LNCAP (cell line): ENCODE data around the gene DNAH17.

Source experiments
- TF ChIP-seq, protein P1 (sequence below): fragments of 450-650 bp; IDR thresholded peaks from 2 replicates; pipeline ENCODE4 v1.5.1; 2017; ENCODE audit warnings: mild to moderate bottlenecking

Gene DNAH17

DNA sequence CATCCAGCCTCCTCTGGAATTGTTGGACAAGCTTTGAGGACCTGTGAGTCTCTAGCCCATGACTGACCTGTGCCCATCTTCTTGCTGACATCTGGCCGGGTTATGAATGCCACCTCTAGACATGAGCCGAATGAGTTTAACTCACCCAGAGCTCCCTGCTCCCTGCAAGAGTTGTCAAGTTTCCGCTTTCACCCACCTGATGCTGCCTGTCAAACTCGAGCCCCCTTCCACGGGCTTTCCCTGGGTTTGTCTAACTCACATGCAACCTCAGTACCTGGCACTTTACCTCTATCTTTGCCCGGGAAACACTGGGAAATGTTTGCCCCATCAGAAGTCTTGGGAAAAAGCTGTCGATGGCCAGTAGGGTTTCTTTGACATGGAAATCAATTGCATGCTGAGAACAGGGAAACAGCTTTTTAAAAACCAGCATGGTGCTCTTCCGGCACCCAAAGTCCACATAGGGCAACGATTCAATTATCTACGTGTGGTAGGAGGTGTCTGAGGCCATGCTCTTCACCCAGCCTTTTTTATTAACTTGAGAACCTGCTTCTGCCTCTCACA is 33.8 kb upstream of the DNAH17 start:
- TF ChIP-seq, protein P1, sequence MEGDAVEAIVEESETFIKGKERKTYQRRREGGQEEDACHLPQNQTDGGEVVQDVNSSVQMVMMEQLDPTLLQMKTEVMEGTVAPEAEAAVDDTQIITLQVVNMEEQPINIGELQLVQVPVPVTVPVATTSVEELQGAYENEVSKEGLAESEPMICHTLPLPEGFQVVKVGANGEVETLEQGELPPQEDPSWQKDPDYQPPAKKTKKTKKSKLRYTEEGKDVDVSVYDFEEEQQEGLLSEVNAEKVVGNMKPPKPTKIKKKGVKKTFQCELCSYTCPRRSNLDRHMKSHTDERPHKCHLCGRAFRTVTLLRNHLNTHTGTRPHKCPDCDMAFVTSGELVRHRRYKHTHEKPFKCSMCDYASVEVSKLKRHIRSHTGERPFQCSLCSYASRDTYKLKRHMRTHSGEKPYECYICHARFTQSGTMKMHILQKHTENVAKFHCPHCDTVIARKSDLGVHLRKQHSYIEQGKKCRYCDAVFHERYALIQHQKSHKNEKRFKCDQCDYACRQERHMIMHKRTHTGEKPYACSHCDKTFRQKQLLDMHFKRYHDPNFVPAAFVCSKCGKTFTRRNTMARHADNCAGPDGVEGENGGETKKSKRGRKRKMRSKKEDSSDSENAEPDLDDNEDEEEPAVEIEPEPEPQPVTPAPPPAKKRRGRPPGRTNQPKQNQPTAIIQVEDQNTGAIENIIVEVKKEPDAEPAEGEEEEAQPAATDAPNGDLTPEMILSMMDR = no peak

DNA sequence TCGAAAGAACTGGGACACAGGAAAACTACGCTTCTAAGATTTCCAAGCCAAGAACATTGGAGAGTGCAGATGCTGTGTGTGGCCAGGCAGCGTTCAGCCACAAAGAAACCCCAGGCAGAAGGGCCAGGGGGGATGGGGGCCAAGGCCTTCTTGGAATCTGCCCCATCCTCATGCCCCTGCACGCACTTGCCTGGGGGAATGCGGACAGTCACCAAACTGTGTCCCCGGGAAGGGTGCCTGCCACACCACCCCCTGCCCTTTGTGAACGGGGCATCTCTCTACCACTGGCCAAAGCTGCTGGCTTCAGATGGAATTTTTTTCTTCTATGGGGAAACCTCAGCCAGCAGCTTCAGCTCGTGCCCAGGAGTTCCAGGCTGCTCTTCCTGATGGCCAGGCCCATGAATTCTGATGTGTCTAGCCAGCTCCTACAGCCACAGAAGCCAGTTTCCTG is 32.0 kb upstream of the DNAH17 start:
- TF ChIP-seq, protein P1 = no peak

DNA sequence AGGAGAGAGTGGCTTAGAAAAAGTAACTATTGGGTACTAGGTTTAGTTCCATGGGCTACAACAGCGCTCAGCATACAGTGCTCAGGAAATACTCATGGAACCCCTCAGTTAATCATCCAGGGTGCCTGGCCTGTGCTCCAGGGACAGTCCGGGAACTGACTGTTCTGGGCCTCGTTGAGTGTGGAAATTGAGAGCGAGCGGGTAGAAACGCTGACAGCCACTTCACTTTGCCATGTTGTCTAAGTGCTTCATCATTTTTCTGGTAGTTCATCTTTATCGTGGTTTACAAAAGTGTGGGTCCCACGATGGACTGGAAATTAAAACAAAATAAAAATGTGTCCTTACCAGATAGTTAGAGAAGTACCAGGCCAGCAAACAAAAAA is 31.6 kb upstream of the DNAH17 start:
- TF ChIP-seq, protein P1 = no peak

DNA sequence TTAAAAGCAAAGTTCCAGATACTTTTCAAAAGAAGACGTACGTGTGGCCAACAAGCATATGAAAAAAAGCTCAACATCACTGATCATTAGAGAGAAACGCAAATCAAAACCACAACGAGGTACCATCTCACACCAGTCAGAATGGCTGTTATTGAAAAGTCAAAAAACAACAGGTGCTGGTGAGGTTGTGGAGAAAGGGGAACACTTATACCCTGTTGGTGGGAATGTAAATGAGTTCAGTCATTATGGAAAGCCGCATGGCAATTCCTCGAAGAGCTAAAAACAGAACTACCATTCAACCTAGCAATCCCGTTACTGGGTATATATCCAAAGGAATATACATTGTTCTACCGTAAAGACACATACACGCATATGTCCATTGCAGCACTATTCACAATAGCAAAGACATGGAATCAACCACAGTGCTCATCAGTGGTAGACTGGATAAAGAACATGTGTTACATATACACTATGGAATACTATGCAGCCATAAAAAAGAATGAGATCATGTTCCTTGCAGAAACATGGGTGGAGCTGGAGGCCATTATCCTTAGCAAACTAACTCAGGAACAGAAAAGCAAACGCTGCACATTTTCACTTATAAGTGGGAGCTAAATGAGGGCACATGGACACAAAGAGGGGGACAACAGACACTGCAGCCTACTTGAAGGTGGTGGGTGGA is 31.1 kb upstream of the DNAH17 start:
- TF ChIP-seq, protein P1 = no peak

DNA sequence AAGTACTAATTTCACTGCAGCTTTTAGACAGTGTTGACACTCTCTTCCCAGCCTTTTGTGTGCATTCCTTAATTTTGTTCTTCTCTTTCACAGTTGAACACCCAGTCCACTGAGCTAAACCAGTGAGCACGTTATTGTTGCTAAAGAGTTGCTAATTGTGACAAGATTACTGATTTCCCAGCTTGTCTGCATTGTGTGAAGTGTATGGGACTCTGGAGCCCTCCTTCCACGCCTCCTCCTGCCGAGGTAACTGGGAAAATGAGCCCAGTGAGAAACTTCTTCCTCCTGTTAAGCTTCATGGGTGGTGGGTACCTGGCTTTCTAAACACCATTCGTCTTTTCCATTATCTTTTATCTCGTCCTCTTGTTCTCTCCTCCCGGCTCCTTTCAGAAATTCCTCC is 29.8 kb upstream of the DNAH17 start:
- TF ChIP-seq, protein P1 = no peak

DNA sequence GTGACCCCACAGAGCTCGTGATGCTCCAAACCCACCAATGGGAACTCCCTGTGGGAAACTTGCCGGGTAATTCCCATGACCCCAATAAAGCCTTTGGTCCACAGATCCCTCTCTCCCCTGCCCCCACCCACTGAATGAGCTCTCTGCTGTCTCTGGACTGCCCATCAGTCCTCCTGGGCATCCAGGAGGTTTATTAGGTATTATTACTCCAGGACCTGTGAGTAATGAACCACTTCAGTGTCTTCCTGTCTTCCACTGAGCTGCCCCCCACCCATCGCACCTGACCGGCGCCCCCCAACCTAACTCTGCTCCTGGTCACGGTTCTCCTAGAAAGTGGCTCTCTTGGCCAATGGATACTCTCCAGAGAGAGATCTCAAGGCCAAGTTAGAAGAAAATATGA is 28.7 kb upstream of the DNAH17 start:
- TF ChIP-seq, protein P1 = no peak

DNA sequence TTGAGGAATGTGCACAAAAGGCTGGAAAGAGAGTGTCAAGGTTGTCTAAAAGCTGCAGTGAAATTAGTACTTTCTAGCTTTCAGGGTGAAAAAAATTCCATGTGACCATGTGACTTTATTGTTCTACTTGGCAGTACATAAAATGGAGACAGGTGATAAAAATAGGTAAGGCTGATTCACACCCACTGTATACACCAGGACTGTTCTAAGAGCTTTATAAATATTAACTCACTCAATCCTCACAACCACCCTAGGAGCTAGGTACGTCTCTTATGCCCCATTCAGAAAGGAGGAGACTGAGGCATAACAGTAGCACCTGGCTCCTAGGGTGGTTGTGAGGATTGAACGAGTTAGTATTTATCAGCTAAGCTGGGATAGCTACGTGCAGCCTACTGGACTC is 28.2 kb upstream of the DNAH17 start:
- TF ChIP-seq, protein P1 = no peak
